WTC11 (cell line): ENCODE data around the gene TC2N. TPM values are rescaled to one million over a fixed set of nuclear protein-coding genes. Genes with fewer than 3 reads are reported as not detected.

ENCODE experiments used
- ATAC-seq: fragments of 200-7000 bp; cut with Tn5 transposase; 2 replicates; pipeline ENCODE4 v1.10.0; 2021; ENCODE audit warnings: mild to moderate bottlenecking, moderate library complexity
- CTCF ChIA-PET: fragments of 300-600 bp; sonication (Branson Sonifier 250); formaldehyde crosslinking; loops from one replicate; lab custom pipeline; 2021; ENCODE audit warnings: antibody characterized with exemption; lab: Charles Lee
- POLR2A ChIA-PET: fragments of 350-600 bp; sonication (Branson Sonifier 250); formaldehyde crosslinking; loops from one replicate; lab custom pipeline; 2021; ENCODE audit warnings: antibody characterized with exemption; lab: Charles Lee
- DNase-seq: peaks from one replicate; pipeline ENCODE4 v3.0.0; 2021; ENCODE audit warnings: low spot score
- H3K27ac Mint-ChIP-seq: 2 replicates; pipeline ENCODE4 v1.8.0; 2021; ENCODE audit warnings: mixed read lengths
- H3K27me3 Mint-ChIP-seq: 2 replicates; pipeline ENCODE4 v1.8.0; 2021; ENCODE audit warnings: low read depth, mild to moderate bottlenecking, moderate library complexity, mixed read lengths
- H3K36me3 Mint-ChIP-seq: 2 replicates; pipeline ENCODE4 v1.8.0; 2021; ENCODE audit warnings: mixed read lengths
- H3K4me1 Mint-ChIP-seq: 2 replicates; pipeline ENCODE4 v1.8.0; 2022; ENCODE audit warnings: mixed read lengths
- H3K4me3 Mint-ChIP-seq: 2 replicates; pipeline ENCODE4 v1.8.0; 2021; ENCODE audit warnings: mild to moderate bottlenecking, moderate library complexity, mixed read lengths
- H3K9me3 Mint-ChIP-seq: 2 replicates; pipeline ENCODE4 v1.8.0; 2021; ENCODE audit warnings: mixed read lengths
- ATF1 ChIP-seq: sonication (generic); formaldehyde crosslinking; IDR thresholded peaks from 2 replicates; pipeline ENCODE4 v1.8.1; 2023; ENCODE audit warnings: mild to moderate bottlenecking, moderate library complexity, missing genetic modification reagents
- CREB1 ChIP-seq: sonication (generic); formaldehyde crosslinking; IDR thresholded peaks from 2 replicates; pipeline ENCODE4 v1.8.0; 2023; ENCODE audit warnings: mild to moderate bottlenecking, missing genetic modification reagents
- CREM ChIP-seq: sonication (generic); formaldehyde crosslinking; IDR thresholded peaks from 2 replicates; pipeline ENCODE4 v1.8.1; 2022; ENCODE audit warnings: mild to moderate bottlenecking, missing genetic modification reagents, moderate library complexity
- E2F5 ChIP-seq: sonication (generic); formaldehyde crosslinking; IDR thresholded peaks from 2 replicates; pipeline ENCODE4 v1.8.1; 2022; ENCODE audit warnings: mild to moderate bottlenecking, moderate library complexity, missing genetic modification reagents
- GABPB1 ChIP-seq: sonication (generic); formaldehyde crosslinking; IDR thresholded peaks from 2 replicates; pipeline ENCODE4 v1.8.1; 2023; ENCODE audit warnings: mild to moderate bottlenecking, missing genetic modification reagents
- GTF2I ChIP-seq: fragments of 250-450 bp; sonication (Bioruptor Pico); conservative IDR thresholded peaks from 2 replicates; pipeline ENCODE4 v1.4.0; 2021; ENCODE audit warnings: mild to moderate bottlenecking
- NR2C2 ChIP-seq: sonication (generic); formaldehyde crosslinking; IDR thresholded peaks from 2 replicates; pipeline ENCODE4 v1.8.0; 2022; ENCODE audit warnings: mild to moderate bottlenecking, missing genetic modification reagents
- PRDM15 ChIP-seq: sonication (generic); formaldehyde crosslinking; IDR thresholded peaks from 2 replicates; pipeline ENCODE4 v1.8.0; 2022; ENCODE audit warnings: missing genetic modification reagents
- TP53 ChIP-seq: sonication (generic); formaldehyde crosslinking; IDR thresholded peaks from 2 replicates; pipeline ENCODE4 v1.8.1; 2023; ENCODE audit warnings: mild to moderate bottlenecking, missing genetic modification reagents
- ZBTB21 ChIP-seq: sonication (generic); formaldehyde crosslinking; IDR thresholded peaks from 2 replicates; pipeline ENCODE4 v1.8.1; 2023; ENCODE audit warnings: mild to moderate bottlenecking, missing genetic modification reagents, borderline replicate concordance
- ZNF219 ChIP-seq: sonication (generic); formaldehyde crosslinking; IDR thresholded peaks from 2 replicates; pipeline ENCODE4 v1.8.0; 2023; ENCODE audit warnings: missing genetic modification reagents, mild to moderate bottlenecking, borderline replicate concordance
- ZNF317 ChIP-seq: sonication (generic); formaldehyde crosslinking; IDR thresholded peaks from 2 replicates; pipeline ENCODE4 v1.8.1; 2023; ENCODE audit warnings: low read depth, mild to moderate bottlenecking, moderate library complexity, missing genetic modification reagents, borderline replicate concordance
- ZNF396 ChIP-seq: fragments of 250-450 bp; sonication (Bioruptor Pico); IDR thresholded peaks from 2 replicates; pipeline ENCODE4 v1.8.0; 2021; ENCODE audit warnings: mild to moderate bottlenecking, moderate library complexity, borderline replicate concordance
- ZNF671 ChIP-seq: fragments of 250-450 bp; sonication (Bioruptor Pico); IDR thresholded peaks from 2 replicates; pipeline ENCODE4 v1.8.0; 2021; ENCODE audit warnings: mild to moderate bottlenecking
- total RNA-seq: library from RNA; stranded (reverse); gene quantifications from 3 replicates; pipeline ENCODE4 v1.2.3, GENCODE V29; 2021
- TF ChIP-seq, protein P1 (sequence below): sonication (generic); formaldehyde crosslinking; conservative IDR thresholded peaks from 2 replicates; pipeline ENCODE4 v1.8.1; 2023; ENCODE audit warnings: mild to moderate bottlenecking, low read depth, missing genetic modification reagents, moderate library complexity
- TF ChIP-seq, protein P2 (sequence below): sonication (generic); formaldehyde crosslinking; IDR thresholded peaks from 2 replicates; pipeline ENCODE4 v1.8.0; 2022; ENCODE audit warnings: mild to moderate bottlenecking, missing genetic modification reagents
- TF ChIP-seq, protein P3 (sequence below): sonication (generic); formaldehyde crosslinking; IDR thresholded peaks from 2 replicates; pipeline ENCODE4 v1.8.1; 2023; ENCODE audit warnings: mild to moderate bottlenecking, missing genetic modification reagents, moderate library complexity

The TC2N gene
- total RNA-seq, 1 experiment from 2014 or later = 33.0 TPM

DNA sequence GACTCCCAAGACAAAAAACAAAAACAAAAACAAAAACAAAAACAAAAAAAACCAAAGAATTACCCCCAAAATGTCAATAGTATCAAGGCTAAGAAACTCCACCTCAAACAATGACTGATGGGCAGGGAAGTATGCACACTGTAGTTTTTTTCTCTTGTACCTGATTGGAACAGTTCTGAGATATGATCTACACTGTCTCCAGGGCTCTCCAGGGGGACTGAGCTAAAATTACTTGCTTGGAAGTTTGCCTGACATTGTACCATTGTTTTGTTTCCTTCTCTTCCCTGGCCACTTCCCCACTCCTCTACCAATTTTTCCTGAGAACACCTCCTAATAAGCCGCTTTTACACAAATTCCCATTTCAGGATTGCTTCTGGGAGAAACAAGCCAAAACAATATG, 113.2 kb downstream of the TC2N start:
- Mint-ChIP-seq H3K36me3 (no peaks in the 10 kb centered on the region), H3K4me1 (peaks cover 16% of the 10 kb centered on the region), H3K27ac (no peak overlapping the region), H3K4me3 (no peak overlapping the region), H3K27me3 (no peaks in the 10 kb centered on the region), H3K9me3 (no peaks in the 10 kb centered on the region; the same call in 1 of the 2 replicates)
- no peak for DNase-seq
- no peak for TF ChIP-seq GABPB1
- no peak for ATAC-seq
- ChIA-PET POLR2A (no interaction called here), CTCF (interaction anchor here (0.6 kb wide), 1 partner anchor 11 kb away, joined by 3 read pairs; no protein-coding TSS in a partner anchor)

GRCh38 chr14:91753501-91754128, 113.7 kb downstream of the TC2N start:
- TF ChIP-seq CREB1 (CRISPR knock-in tag) (no peak), ZNF219 (no peak), ZNF671 (no peak), NR2C2 (CRISPR knock-in tag) (no peak), PRDM15 (CRISPR knock-in tag) (no peak), ZNF317 (CRISPR knock-in tag) (no peak)
- TF ChIP-seq, protein P1, sequence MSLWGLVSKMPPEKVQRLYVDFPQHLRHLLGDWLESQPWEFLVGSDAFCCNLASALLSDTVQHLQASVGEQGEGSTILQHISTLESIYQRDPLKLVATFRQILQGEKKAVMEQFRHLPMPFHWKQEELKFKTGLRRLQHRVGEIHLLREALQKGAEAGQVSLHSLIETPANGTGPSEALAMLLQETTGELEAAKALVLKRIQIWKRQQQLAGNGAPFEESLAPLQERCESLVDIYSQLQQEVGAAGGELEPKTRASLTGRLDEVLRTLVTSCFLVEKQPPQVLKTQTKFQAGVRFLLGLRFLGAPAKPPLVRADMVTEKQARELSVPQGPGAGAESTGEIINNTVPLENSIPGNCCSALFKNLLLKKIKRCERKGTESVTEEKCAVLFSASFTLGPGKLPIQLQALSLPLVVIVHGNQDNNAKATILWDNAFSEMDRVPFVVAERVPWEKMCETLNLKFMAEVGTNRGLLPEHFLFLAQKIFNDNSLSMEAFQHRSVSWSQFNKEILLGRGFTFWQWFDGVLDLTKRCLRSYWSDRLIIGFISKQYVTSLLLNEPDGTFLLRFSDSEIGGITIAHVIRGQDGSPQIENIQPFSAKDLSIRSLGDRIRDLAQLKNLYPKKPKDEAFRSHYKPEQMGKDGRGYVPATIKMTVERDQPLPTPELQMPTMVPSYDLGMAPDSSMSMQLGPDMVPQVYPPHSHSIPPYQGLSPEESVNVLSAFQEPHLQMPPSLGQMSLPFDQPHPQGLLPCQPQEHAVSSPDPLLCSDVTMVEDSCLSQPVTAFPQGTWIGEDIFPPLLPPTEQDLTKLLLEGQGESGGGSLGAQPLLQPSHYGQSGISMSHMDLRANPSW (CRISPR knock-in tag) = no peak
- ATAC-seq = no peak; the same call in 1 of the 2 replicates
- H3K9me3 Mint-ChIP-seq = no peaks in the 10 kb centered on the region; the same call in 1 of the 2 replicates
- H3K27ac Mint-ChIP-seq = no peak overlapping the region
- H3K36me3 Mint-ChIP-seq = no peaks in the 10 kb centered on the region
- no peaks in the 10 kb centered on the region for H3K27me3 Mint-ChIP-seq
- POLR2A ChIA-PET = no interaction called here
- CTCF ChIA-PET = interaction anchor here (0.6 kb wide), 1 partner anchor 12 kb away, joined by 3 read pairs; no protein-coding TSS in a partner anchor
- H3K4me3 Mint-ChIP-seq = no peak overlapping the region
- no peak for DNase-seq
- H3K4me1 Mint-ChIP-seq = peaks cover 16% of the 10 kb centered on the region

GRCh38 chr14:91752961-91753360, 114.4 kb downstream of the TC2N start:
- Mint-ChIP-seq H3K27me3 (no peaks in the 10 kb centered on the region), H3K4me1 (peaks cover 16% of the 10 kb centered on the region), H3K36me3 (no peaks in the 10 kb centered on the region), H3K4me3 (no peak overlapping the region), H3K27ac (no peak overlapping the region)
- ChIA-PET POLR2A (no interaction called here), CTCF (no interaction called here)
- ATAC-seq (no peak), DNase-seq (no peak)
- TF ChIP-seq, protein P2, sequence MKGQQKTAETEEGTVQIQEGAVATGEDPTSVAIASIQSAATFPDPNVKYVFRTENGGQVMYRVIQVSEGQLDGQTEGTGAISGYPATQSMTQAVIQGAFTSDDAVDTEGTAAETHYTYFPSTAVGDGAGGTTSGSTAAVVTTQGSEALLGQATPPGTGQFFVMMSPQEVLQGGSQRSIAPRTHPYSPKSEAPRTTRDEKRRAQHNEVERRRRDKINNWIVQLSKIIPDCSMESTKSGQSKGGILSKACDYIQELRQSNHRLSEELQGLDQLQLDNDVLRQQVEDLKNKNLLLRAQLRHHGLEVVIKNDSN (CRISPR knock-in tag) = no peak
- TF ChIP-seq ATF1 (no peak), TP53 (CRISPR knock-in tag) (no peak), CREM (CRISPR knock-in tag) (no peak), E2F5 (CRISPR knock-in tag) (no peak), ZNF396 (no peak), GTF2I (CRISPR knock-in tag) (no peak), ZBTB21 (no peak)
- TF ChIP-seq, protein P3, sequence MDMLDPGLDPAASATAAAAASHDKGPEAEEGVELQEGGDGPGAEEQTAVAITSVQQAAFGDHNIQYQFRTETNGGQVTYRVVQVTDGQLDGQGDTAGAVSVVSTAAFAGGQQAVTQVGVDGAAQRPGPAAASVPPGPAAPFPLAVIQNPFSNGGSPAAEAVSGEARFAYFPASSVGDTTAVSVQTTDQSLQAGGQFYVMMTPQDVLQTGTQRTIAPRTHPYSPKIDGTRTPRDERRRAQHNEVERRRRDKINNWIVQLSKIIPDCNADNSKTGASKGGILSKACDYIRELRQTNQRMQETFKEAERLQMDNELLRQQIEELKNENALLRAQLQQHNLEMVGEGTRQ (CRISPR knock-in tag) = no peak
- TF ChIP-seq, all 79 proteins: peak for 0
- H3K9me3 Mint-ChIP-seq = no peaks in the 10 kb centered on the region; the same call in 1 of the 2 replicates
